Suprapubic skin (tissue), 4 donors: ENCODE data around the gene STAM. TPM values are rescaled to one million over a fixed set of nuclear protein-coding genes. Genes with fewer than 3 reads are reported as not detected.

Source experiments
- DNase-seq, 2 donors: peaks; one replicate each; pipeline ENCODE4 v3.0.0-alpha.2; 2019; ENCODE audit warnings: low spot score in 2 of 2
- H3K27ac ChIP-seq: fragments of 200-600 bp; sonication (generic); one replicate; pipeline ENCODE4 v1.5.1; 2019
- H3K27me3 ChIP-seq: fragments of 200-600 bp; sonication (generic); one replicate; pipeline ENCODE4 v1.5.1; 2019
- H3K36me3 ChIP-seq: fragments of 200-600 bp; sonication (generic); one replicate; pipeline ENCODE4 v1.5.1; 2019
- H3K4me1 ChIP-seq: fragments of 200-600 bp; sonication (generic); one replicate; pipeline ENCODE4 v1.5.1; 2019
- H3K4me3 ChIP-seq: fragments of 200-600 bp; sonication (generic); one replicate; pipeline ENCODE4 v1.5.1; 2019; ENCODE audit warnings: mild to moderate bottlenecking
- H3K9me3 ChIP-seq: fragments of 200-600 bp; sonication (generic); one replicate; pipeline ENCODE4 v1.5.1; 2019
- CTCF ChIP-seq, 2 donors: fragments of 200-600 bp in 1 of 2; fragments of 450-650 bp in 1 of 2; sonication (generic) in 1 of 2; IDR thresholded peaks; one replicate each; pipeline ENCODE4 v1.5.1; 2016 to 2019; ENCODE audit warnings: antibody characterized with exemption in 2 of 2, mild to moderate bottlenecking in 1 of 2, moderate library complexity in 1 of 2
- EP300 ChIP-seq: sonication (generic); formaldehyde crosslinking; IDR thresholded peaks from one replicate; pipeline ENCODE4 v1.6.1; 2017; ENCODE audit warnings: antibody characterized with exemption
- POLR2A ChIP-seq, 2 donors: fragments of 450-650 bp; IDR thresholded peaks; one replicate each; pipeline ENCODE4 v1.6.1; 2017; ENCODE audit warnings: antibody characterized with exemption in 2 of 2, mild to moderate bottlenecking in 2 of 2, moderate library complexity in 2 of 2
- POLR2AphosphoS5 ChIP-seq, 3 donors: sonication (generic); formaldehyde crosslinking; IDR thresholded peaks; one replicate each; pipeline ENCODE4 v1.6.1; 2017; ENCODE audit warnings: antibody characterized with exemption in 3 of 3
- WGBS: methylation state at CpG from one replicate; pipeline ENCODE4 v1.1.5; 2018; 5-methylcytosine and 5-hydroxymethylcytosine counted together
- total RNA-seq, 4 donors: library from RNA; depleted of rRNA; stranded (reverse); fragments of >200 nt; gene quantifications; one replicate each; pipeline ENCODE4 v1.1.0, GENCODE V29; 2016

The STAM gene
- total RNA-seq, 4 donors from 2014 or later, result 19.4 to 28.6 (median 22.8) TPM

GRCh38 chr10:17725703-17726102, 81.8 kb downstream of the STAM start:
- WGBS, result 86% methylated on average over 7 of the region's 7 CpGs
- Histone ChIP-seq H3K4me1 (no peaks in the 10 kb centered on the region), H3K9me3 (no peaks in the 10 kb centered on the region)

GRCh38 chr10:17729630-17730029, 85.7 kb downstream of the STAM start:
- WGBS, result 82% methylated on average over 6 of the region's 6 CpGs
- Histone ChIP-seq H3K36me3 (no peaks in the 10 kb centered on the region), H3K27me3 (no peaks in the 10 kb centered on the region), H3K27ac (no peak overlapping the region), H3K4me1 (no peaks in the 10 kb centered on the region), H3K4me3 (no peak overlapping the region), H3K9me3 (no peaks in the 10 kb centered on the region)
- TF ChIP-seq CTCF (IDR thresholded peaks at IDR 0.05) (no peak), POLR2A (IDR thresholded peaks at IDR 0.05) (no peak), POLR2AphosphoS5 (IDR thresholded peaks at IDR 0.05) (no peak), EP300 (no peak)
- no peak for DNase-seq

More at GRCh38 chr10:17725703-17726102, 81.8 kb downstream of the STAM start:
- no peaks in the 10 kb centered on the region for H3K27me3 ChIP-seq
- DNase-seq, result no peak
- H3K27ac ChIP-seq, result no peak overlapping the region
- TF ChIP-seq POLR2A (IDR thresholded peaks at IDR 0.05), result no peak
- no peak for TF ChIP-seq CTCF (IDR thresholded peaks at IDR 0.05)
- no peak for TF ChIP-seq EP300
- TF ChIP-seq POLR2AphosphoS5 (IDR thresholded peaks at IDR 0.05), result no peak
- no peak overlapping the region for H3K4me3 ChIP-seq
- H3K36me3 ChIP-seq, result peaks cover 13% of the 10 kb centered on the region

GRCh38 chr10:17730667-17731066, 86.7 kb downstream of the STAM start:
- 77% methylated on average over 8 of the region's 8 CpGs for WGBS
- H3K4me1 ChIP-seq, result no peaks in the 10 kb centered on the region
- H3K4me3 ChIP-seq, result no peak overlapping the region
- H3K27ac ChIP-seq, result no peak overlapping the region
- H3K9me3 ChIP-seq, result no peaks in the 10 kb centered on the region
- TF ChIP-seq EP300, result no peak
- TF ChIP-seq POLR2A (IDR thresholded peaks at IDR 0.05), result no peak
- TF ChIP-seq CTCF (IDR thresholded peaks at IDR 0.05), result no peak
- TF ChIP-seq POLR2AphosphoS5 (IDR thresholded peaks at IDR 0.05), result no peak
- no peaks in the 10 kb centered on the region for H3K36me3 ChIP-seq
- no peak for DNase-seq
- H3K27me3 ChIP-seq, result no peaks in the 10 kb centered on the region

- WGBS, result 55% methylated on average over 4 of the region's 4 CpGs
Observed at GRCh38 chr10:17731331-17732020, 87.5 kb downstream of the STAM start.

More at GRCh38 chr10:17731331-17732020, 87.5 kb downstream of the STAM start:
- Histone ChIP-seq H3K36me3 (no peaks in the 10 kb centered on the region), H3K27me3 (no peaks in the 10 kb centered on the region), H3K4me1 (no peaks in the 10 kb centered on the region), H3K4me3 (no peak overlapping the region), H3K9me3 (no peaks in the 10 kb centered on the region), H3K27ac (no peak overlapping the region)
- DNase-seq, result no peak
- no peak for TF ChIP-seq POLR2AphosphoS5 (IDR thresholded peaks at IDR 0.05)
- no peak for TF ChIP-seq CTCF (IDR thresholded peaks at IDR 0.05)
- no peak for TF ChIP-seq EP300
- TF ChIP-seq POLR2A (IDR thresholded peaks at IDR 0.05), result no peak
